Tibial nerve (tissue), 4 donors: ENCODE data around the gene TMEM185B.

Experiments
- CTCF ChIP-seq, 5 experiments: fragments of 200-600 bp in 3 of 5; fragments of 450-650 bp in 2 of 5; sonication (generic) in 3 of 5; IDR thresholded peaks; one replicate each; pipeline ENCODE4 v1.5.1; 2016 to 2019; ENCODE audit warnings: antibody characterized with exemption in 5 of 5, mild to moderate bottlenecking in 3 of 5, moderate library complexity in 2 of 5
- EP300 ChIP-seq, 2 donors: sonication (generic); formaldehyde crosslinking; IDR thresholded peaks; one replicate each; pipeline ENCODE4 v1.6.1; 2017; ENCODE audit warnings: antibody characterized with exemption in 2 of 2, mild to moderate bottlenecking in 1 of 2
- POLR2A ChIP-seq, 2 donors: fragments of 450-650 bp; IDR thresholded peaks; one replicate each; pipeline ENCODE4 v1.6.1; 2017; ENCODE audit warnings: antibody characterized with exemption in 2 of 2, mild to moderate bottlenecking in 2 of 2, moderate library complexity in 2 of 2

GRCh38 chr2:120253021-120253882, 30.1 kb upstream of the TMEM185B start:
- peak; percentile 29 to 70 (median 47) for TF ChIP-seq CTCF (IDR thresholded peaks at IDR 0.05)
- TF ChIP-seq POLR2A (IDR thresholded peaks at IDR 0.05), result peak in 1 of 2 donors; percentile 8
- peak in 1 of 2 donors; percentile 68 for TF ChIP-seq EP300 (IDR thresholded peaks at IDR 0.05)
